ES-I3 (cell line): ENCODE data around the gene MCM5.

Source experiments
- H3K36me3 ChIP-seq: 2 replicates; pipeline ENCODE4 v1.6.1; 2013; ENCODE audit warnings: mild to moderate bottlenecking, low read length, control low read depth, moderate library complexity; ENCODE audit not compliant: insufficient read depth
- H3K4me1 ChIP-seq: 2 replicates; pipeline ENCODE4 v1.6.1; 2013; ENCODE audit warnings: mild to moderate bottlenecking, control low read depth, low read length; ENCODE audit not compliant: insufficient read depth
- H3K9ac ChIP-seq: 2 replicates; pipeline ENCODE4 v1.6.1; 2013; ENCODE audit warnings: low read depth, mild to moderate bottlenecking, low read length, moderate library complexity
- H3K9me3 ChIP-seq: 2 replicates; pipeline ENCODE4 v1.6.1; 2013; ENCODE audit warnings: mild to moderate bottlenecking, low read length, moderate library complexity; ENCODE audit not compliant: control insufficient read depth, insufficient read depth

MCM5 gene

GRCh38 chr22:35439365-35439717 lies 39.4 kb downstream of the MCM5 start:
- Histone ChIP-seq H3K4me1 (no peaks in the 10 kb centered on the region), H3K36me3 (peaks cover 2% of the 10 kb centered on the region; the same call in 1 of the 2 replicates), H3K9ac (no peak overlapping the region), H3K9me3 (no peaks in the 10 kb centered on the region)

DNA sequence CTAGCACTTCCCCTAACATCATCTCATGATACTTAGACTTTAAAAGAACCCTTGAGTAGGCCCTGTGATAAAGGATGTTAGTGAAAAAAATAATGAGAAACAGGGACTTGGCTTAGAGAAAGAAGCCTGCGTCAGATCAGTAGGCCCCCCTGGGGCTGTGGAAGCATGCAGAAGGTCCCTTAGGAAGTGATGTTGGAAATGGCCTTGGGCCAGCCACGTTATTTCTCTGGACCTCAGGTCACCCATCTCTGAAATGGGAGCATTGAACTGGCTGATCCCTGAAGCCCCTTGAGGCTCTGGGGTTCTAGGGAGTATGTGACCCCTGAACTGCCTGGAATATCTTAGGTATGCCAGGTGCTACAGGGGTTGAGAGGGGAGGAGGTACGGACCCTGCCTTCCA lies 40.2 kb downstream of the MCM5 start:
- no peaks in the 10 kb centered on the region for H3K4me1 ChIP-seq
- no peak overlapping the region for H3K9ac ChIP-seq
- no peaks in the 10 kb centered on the region for H3K36me3 ChIP-seq
- H3K9me3 ChIP-seq: no peaks in the 10 kb centered on the region

GRCh38 chr22:35441489-35442100 lies 41.7 kb downstream of the MCM5 start:
- no peaks in the 10 kb centered on the region for H3K9me3 ChIP-seq
- H3K4me1 ChIP-seq: 0 out of 2 replicates have a peak, but pooled peaks cover 3% of the 10 kb centered on the region
- no peak overlapping the region for H3K9ac ChIP-seq
- H3K36me3 ChIP-seq: no peaks in the 10 kb centered on the region

DNA sequence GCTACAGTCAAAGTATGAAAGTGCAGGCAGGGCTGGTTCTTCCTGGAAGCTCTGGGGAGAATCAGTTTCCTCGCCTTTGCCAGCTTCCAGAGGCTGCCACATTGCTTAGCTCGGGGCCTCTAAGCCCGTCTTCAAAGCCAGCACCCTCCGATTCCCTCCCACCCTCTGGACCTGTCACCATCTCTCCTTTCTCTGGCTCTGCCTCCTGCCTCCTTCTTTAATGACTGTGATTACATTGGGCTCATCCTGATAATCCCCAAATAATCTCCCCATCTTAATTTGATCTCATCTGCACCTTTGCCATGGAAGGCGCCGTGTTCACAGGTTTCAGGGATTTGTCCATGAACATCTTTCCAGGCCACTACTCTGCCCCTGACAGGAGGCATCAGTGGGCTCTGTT lies 42.5 kb downstream of the MCM5 start:
- Histone ChIP-seq H3K9me3 (no peaks in the 10 kb centered on the region), H3K4me1 (0 out of 2 replicates have a peak, but pooled peaks cover 3% of the 10 kb centered on the region), H3K9ac (no peak overlapping the region), H3K36me3 (no peaks in the 10 kb centered on the region)

DNA sequence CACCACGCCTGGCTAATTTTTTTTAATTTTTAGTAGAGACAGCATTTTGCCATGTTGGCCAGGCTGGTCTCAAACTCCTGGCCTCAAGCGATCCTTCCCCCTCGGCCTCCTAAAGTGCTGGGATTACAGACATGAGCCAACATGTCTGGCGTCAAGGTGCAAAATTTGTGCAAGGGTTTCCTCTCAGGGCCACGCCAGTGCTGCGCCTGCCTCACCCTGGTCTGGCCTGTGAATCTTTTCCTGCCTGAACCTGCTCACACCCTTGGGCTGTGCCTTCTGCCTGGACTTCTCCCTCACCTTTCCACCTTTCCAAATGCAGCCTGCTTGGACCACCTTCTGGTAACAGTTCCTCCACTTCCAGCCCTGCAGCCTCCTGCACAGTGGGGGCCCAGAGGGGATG lies 43.4 kb downstream of the MCM5 start:
- Histone ChIP-seq H3K9ac (no peak overlapping the region), H3K4me1 (peaks cover 6% of the 10 kb centered on the region; the same call in 1 of the 2 replicates), H3K9me3 (no peaks in the 10 kb centered on the region), H3K36me3 (no peaks in the 10 kb centered on the region)

GRCh38 chr22:35443790-35444684 lies 44.1 kb downstream of the MCM5 start:
- no peaks in the 10 kb centered on the region for H3K9me3 ChIP-seq
- no peak overlapping the region for H3K9ac ChIP-seq
- no peaks in the 10 kb centered on the region for H3K36me3 ChIP-seq
- H3K4me1 ChIP-seq: peaks cover 12% of the 10 kb centered on the region; the same call in 1 of the 2 replicates

DNA sequence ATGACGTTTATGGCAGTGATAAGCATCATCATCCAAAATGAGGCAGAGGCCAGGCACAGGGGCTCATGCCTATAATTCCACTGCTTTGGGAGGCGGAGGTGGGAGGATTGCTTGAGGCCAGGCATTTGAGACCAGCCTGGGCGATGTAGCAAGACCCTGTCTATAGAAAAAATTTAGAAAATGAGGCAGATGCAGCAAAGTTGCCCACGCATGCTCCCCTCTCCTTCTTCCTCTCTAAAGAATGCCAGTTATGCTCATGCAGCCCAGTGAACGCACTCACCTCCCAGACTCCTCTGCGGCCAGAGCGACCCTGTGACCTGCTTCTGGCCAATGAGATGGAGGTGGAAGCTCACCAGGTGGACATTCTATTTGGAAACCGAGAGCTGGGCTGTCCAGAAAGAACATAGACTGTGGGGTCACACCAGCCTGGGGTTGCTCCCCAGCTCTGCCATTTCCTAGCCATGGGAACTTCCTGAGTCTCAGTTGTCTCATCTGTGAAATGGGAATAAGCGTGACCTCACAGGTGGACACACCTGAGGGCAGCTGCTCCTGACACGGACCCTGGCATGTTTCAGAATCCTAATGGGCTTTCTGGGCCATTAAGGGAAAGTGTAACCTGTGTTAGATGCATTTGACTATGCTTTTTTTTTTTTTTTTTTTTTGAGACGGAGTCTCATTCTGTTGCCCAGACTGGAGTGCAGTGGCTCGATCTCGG lies 44.9 kb downstream of the MCM5 start:
- Histone ChIP-seq H3K36me3 (no peaks in the 10 kb centered on the region), H3K4me1 (peaks cover 12% of the 10 kb centered on the region; the same call in 1 of the 2 replicates), H3K9me3 (no peaks in the 10 kb centered on the region), H3K9ac (no peak overlapping the region)

DNA sequence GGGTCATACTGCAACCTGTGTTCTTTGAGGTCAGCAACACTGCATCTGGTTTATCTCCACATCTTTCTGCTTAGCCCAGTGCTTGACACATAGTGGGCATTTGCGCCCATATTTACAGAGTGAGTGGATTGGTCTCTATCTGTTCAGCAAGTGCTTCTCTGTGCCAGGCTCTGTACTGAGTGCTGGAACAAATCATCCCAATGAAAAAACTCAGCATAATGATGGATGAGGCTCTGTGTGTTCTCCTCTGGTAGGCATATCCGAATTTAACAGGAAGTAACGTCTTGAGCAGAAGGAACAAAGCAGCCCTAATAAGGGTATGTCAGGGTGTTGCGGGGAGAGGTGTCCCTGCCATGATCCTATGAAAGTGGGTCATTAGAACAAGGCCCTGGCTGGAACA lies 46.0 kb downstream of the MCM5 start:
- H3K4me1 ChIP-seq: peaks cover 12% of the 10 kb centered on the region; the same call in 1 of the 2 replicates
- H3K9me3 ChIP-seq: no peaks in the 10 kb centered on the region
- H3K36me3 ChIP-seq: no peaks in the 10 kb centered on the region
- no peak overlapping the region for H3K9ac ChIP-seq

DNA sequence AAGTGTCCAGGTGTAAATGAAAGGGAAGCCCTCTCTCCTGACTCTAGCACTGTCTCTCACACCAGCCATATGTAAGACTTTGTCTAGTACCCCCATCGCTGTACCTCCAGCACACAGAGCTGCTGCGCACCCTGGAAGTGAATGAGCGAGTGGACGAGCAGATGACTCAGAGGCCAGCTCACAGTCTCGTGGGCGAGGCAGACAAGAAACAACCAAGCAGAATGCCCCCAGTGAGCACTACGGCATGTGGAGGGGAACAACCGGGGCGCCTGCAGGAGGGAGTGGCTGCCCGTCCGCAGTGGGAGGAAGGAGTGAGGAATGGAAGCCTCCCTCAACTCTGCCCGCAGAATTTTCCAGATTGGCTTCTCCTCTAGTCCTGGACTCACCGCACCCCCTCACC lies 46.4 kb downstream of the MCM5 start:
- Histone ChIP-seq H3K4me1 (peaks cover 12% of the 10 kb centered on the region; the same call in 1 of the 2 replicates), H3K36me3 (no peaks in the 10 kb centered on the region), H3K9ac (no peak overlapping the region), H3K9me3 (no peaks in the 10 kb centered on the region)

GRCh38 chr22:35448523-35448922 lies 48.6 kb downstream of the MCM5 start:
- peaks cover 12% of the 10 kb centered on the region; the same call in 1 of the 2 replicates for H3K4me1 ChIP-seq
- no peaks in the 10 kb centered on the region for H3K9me3 ChIP-seq
- no peaks in the 10 kb centered on the region for H3K36me3 ChIP-seq
- H3K9ac ChIP-seq: no peak overlapping the region

- H3K9ac ChIP-seq: no peak overlapping the region
- no peaks in the 10 kb centered on the region for H3K36me3 ChIP-seq
- no peaks in the 10 kb centered on the region for H3K9me3 ChIP-seq
- peaks cover 12% of the 10 kb centered on the region; the same call in 1 of the 2 replicates for H3K4me1 ChIP-seq
Observed at GRCh38 chr22:35449829-35450689, 50.1 kb downstream of the MCM5 start.

- Histone ChIP-seq H3K4me1 (peaks cover 11% of the 10 kb centered on the region; the same call in 1 of the 2 replicates), H3K9me3 (no peaks in the 10 kb centered on the region), H3K36me3 (no peaks in the 10 kb centered on the region), H3K9ac (no peak overlapping the region)
Observed at GRCh38 chr22:35450824-35451569, 51.1 kb downstream of the MCM5 start.

DNA sequence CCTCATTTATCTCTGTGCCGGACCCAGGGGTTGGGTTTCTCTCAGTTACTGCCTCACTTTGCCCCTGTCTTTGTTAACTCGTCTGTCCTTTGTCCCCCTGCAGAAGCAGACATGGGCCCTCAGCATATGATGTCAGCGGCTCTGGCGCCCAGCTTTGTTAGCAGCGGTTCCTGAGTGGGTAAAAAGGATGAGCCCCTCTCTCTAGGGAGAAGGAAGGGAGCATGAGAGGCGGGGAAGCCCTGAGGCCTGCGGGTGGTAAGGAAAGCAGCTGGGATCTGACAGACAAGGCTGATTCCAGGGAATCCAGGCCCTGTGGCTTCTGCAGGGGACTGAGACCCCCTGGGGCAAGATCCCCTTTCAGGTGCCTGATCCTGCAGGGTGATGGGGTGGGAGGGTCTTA lies 51.7 kb downstream of the MCM5 start:
- Histone ChIP-seq H3K9me3 (no peaks in the 10 kb centered on the region), H3K4me1 (peaks cover 10% of the 10 kb centered on the region; the same call in 1 of the 2 replicates), H3K36me3 (no peaks in the 10 kb centered on the region), H3K9ac (no peak overlapping the region)
